ENCODE measurements around the gene TMEM171. TPM values are rescaled to one million over a fixed set of nuclear protein-coding genes. Genes with fewer than 3 reads are reported as not detected.

Gene TMEM171
- total and polyA plus RNA-seq, 2 of the 8 experiments (the other 6 are each of a cell fraction or from before 2014, with no cell fraction given) = 1.0 to 2.2 TPM

- H2BK15ac ChIP-seq (ENCODE audit: low read length) = no peak overlapping the region
- H3K23me2 ChIP-seq (ENCODE audit: low read depth, low read length) = no peaks in the 10 kb centered on the region
- no peaks in the 10 kb centered on the region for H3K79me1 ChIP-seq (ENCODE audit: low read depth, low read length)
- H2AK5ac ChIP-seq (ENCODE audit: low read depth, low read length) = no peak overlapping the region
- H2BK5ac ChIP-seq (ENCODE audit: low read depth, low read length) = no peak overlapping the region
- no peak overlapping the region for H2BK120ac ChIP-seq (replicated peaks; ENCODE audit: low read depth, low read length)
- WGBS, 2 experiments (ENCODE audit: extremely low coverage in 1 of 2, insufficient coverage in 1 of 2, insufficient read length in 1 of 2, insufficient replicate concordance in 2 of 2, low coverage in 1 of 2, low lambda C conversion rate in 2 of 2, missing lambda C conversion rate in 1 of 2) = 79% methylated on average over 1 of the region's 1 CpG; no CpG with 5 or more reads in 1 of the 2 experiments
- H3K4me2 ChIP-seq (ENCODE audit: insufficient read depth in 1 of 2, low read depth in 2 of 2, low read length in 2 of 2) = no peak overlapping the region
- ChIA-PET POLR2A (ENCODE audit: partially characterized antibody) (no interaction called here), CTCF (ENCODE audit: partially characterized antibody) (interaction anchor here (0.5 to 1.1 kb wide), 3 partner anchors 30 to 185 kb away, joined by 3 read pairs; partner anchors contain the start of gene FCHO2)
- no peak overlapping the region for H3K23ac ChIP-seq (ENCODE audit: insufficient read length)
- 0 out of 2 replicates have a peak overlapping the region, but pooled peaks have one; percentile 43 for H2AFZ ChIP-seq (ENCODE audit: low read length)
- DNase-seq (ENCODE audit: low read depth in 1 of 2, low spot score in 2 of 2) = no peak
- no peak overlapping the region for H3K9ac ChIP-seq (replicated peaks in 1 of 4; ENCODE audit: extremely low read depth in 1 of 4, low read depth in 3 of 4, low read length in 3 of 4)
- H3K27me3 ChIP-seq (replicated peaks in 1 of 4; ENCODE audit: control insufficient read depth in 3 of 4, extremely low read depth in 1 of 4, insufficient read depth in 3 of 4, low read length in 3 of 4) = no peaks in the 10 kb centered on the region; a peak in 1 of 7 replicates
- no peaks in the 10 kb centered on the region for H3K79me2 ChIP-seq (ENCODE audit: control insufficient read depth in 1 of 2, insufficient read depth in 2 of 2, low read length in 2 of 2)
- H4K8ac ChIP-seq (ENCODE audit: extremely low read depth, insufficient read depth, low read length) = no peak overlapping the region
- no peak overlapping the region for H2BK12ac ChIP-seq (ENCODE audit: low read depth, low read length)
- peaks cover 0 to 8% (median 3%) of the 10 kb centered on the region in 4 experiments; a peak in 3 of 7 replicates for H3K4me1 ChIP-seq (replicated peaks in 1 of 4; ENCODE audit: control insufficient read depth in 3 of 4, insufficient read depth in 4 of 4, low read length in 3 of 4)
- H3K14ac ChIP-seq (ENCODE audit: insufficient read length) = no peak overlapping the region
- H3K4ac ChIP-seq (replicated peaks; ENCODE audit: insufficient read length, low read depth, low read length) = no peak overlapping the region
- no peaks in the 10 kb centered on the region for H4K20me1 ChIP-seq (replicated peaks in 1 of 2; ENCODE audit: control insufficient read depth in 1 of 2, insufficient read depth in 2 of 2, low read length in 2 of 2)
- H3K18ac ChIP-seq (ENCODE audit: extremely low read depth, low read length) = no peak overlapping the region
- no peaks in the 10 kb centered on the region for H3K9me3 ChIP-seq (ENCODE audit: insufficient read depth in 2 of 2, low read depth in 1 of 2, low read length in 1 of 2)
- H3K56ac ChIP-seq (replicated peaks; ENCODE audit: insufficient read length, low read depth, low read length) = no peak overlapping the region
- H4K91ac ChIP-seq (replicated peaks; ENCODE audit: insufficient read length, low read length) = no peak overlapping the region
- H3K27ac ChIP-seq (ENCODE audit: low read depth, low read length) = no peak overlapping the region
- H2BK20ac ChIP-seq (ENCODE audit: low read length) = no peak overlapping the region
- FAIRE-seq = no peak
- H3K4me3 ChIP-seq (ENCODE audit: extremely low read depth in 1 of 4, insufficient read depth in 2 of 4, low read depth in 3 of 4, low read length in 4 of 4) = no peak overlapping the region
- TF ChIP-seq KDM1A (IDR thresholded peaks at IDR 0.05; ENCODE audit: borderline replicate concordance, low read length) (no peak), SRF (IDR thresholded peaks at IDR 0.05; ENCODE audit: low read depth, low read length) (no peak), KDM4A (IDR thresholded peaks at IDR 0.05; ENCODE audit: low read depth, low read length, severe bottlenecking) (no peak), EZH2 (IDR thresholded peaks at IDR 0.05; ENCODE audit: low read depth, low read length, severe bottlenecking) (no peak), RFX5 (IDR thresholded peaks at IDR 0.05; ENCODE audit: borderline replicate concordance, low read depth, low read length) (no peak), JUND (IDR thresholded peaks at IDR 0.05; ENCODE audit: low read length) (no peak), CBX5 (IDR thresholded peaks at IDR 0.05; ENCODE audit: low read depth, low read length) (no peak)
- H3K36me3 ChIP-seq (ENCODE audit: control insufficient read depth in 2 of 4, insufficient read depth in 4 of 4, low read length in 3 of 4) = no peaks in the 10 kb centered on the region
- no peak overlapping the region for H4K5ac ChIP-seq (ENCODE audit: insufficient read length, low read depth, low read length)
Measured at GRCh38 chr5:73140801-73141200, 20.4 kb downstream of the TMEM171 start.
